Measurements from ENCODE around the gene GRID2IP.
"Not testable (repeated sequence)": the region's sequence is repeated elsewhere in the genome, so short reads cannot be mapped to it uniquely, and the experiment has no call there.

The GRID2IP gene

DNA sequence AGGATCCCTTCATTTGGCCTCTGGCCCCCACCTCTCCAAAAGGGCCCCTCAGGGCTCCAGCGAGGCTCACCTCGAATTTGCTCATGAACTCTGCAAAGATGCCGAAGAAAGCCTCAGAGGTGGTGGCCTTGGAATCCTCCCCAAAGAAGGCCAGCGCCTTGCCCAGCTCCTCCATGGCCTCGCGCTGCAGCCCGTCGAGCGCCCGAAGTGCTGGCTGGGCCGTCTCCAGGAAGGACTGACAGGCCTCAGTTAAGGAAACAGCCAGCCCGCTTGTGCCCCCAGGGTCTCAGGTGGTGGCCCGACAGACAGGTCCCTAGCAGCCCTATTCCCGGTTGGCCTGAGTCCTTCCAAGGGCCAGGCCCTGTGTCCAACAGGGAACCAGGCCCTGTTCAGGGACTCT, 53.3 kb downstream of the GRID2IP start:
- intact Hi-C loops (cut with DNase I), result no loop called here
- no peak for DNase-seq

GRCh38 chr7:6497637-6497905, 53.7 kb downstream of the GRID2IP start:
- DNase-seq, result no peak
- intact Hi-C loops (cut with DNase I), result no loop called here

DNA sequence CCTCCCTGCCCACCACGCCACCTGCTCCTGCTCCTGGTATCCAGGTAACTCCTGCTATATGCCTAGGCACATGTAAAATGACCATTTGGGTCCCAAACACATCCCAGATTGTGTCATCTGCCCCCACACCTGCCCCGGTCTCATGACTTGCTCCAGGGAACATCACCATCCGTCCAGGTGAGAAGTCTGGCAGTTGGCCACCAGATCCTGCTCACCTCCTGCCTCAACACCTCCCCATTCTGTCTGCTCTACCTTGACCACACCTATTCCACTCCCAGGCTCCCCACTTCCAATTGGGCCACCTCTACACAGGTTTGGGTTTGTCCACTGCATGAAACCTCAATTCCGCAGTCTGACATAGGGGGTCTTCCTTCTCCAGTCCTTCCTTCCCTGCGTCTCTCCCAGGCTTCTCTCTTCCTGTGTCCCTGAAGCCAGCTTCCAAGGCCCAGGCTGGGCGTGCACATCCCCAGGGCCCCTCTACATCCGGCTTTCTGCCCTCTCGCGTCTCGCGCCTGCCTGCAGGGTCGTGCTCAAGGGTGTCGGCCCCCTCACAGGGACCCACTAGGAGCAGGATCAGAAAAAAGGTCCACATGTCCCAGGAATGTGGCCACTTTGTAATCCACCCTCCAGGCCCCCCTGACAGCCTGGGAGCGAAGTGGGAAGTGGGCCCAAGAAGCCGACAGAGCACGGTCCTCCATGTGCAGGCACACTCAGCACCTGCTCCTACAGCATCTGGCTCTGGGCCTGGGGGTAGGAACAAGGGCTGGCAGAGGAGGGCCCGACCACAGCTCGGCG, 54.2 kb downstream of the GRID2IP start:
- intact Hi-C loops (cut with DNase I), result no loop called here
- DNase-seq, result no peak

DNA sequence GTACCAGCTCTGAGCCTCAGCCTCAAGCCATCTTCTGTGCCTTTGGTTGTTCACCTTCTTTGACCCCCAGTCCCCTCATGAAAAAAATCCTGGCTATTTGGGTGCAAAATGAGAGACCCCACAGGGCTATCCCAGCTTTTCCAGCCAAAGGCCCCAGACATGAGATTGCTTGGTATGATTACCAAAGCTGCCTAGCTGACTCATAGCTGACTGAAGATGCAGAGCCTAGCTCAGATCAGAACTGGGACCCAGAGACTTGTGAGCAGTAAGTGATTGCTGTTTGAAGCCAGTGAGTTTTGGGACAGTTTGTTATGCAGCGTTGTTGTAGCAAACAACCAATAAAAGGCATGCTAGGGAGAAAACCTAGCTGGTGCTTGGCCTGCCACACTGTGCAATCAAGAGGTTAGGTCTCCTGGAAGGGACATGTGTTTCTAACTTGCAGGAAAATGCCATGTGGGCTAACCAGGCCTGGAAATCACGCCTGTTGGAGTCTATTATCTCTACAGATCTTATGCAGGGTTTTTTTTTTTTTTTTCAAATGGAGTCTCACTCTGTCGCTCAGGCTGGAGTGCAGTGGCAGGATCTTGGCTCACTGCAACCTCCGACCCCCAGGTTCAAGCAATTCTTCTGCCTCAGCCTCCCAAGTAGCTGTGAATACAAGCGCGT, 55.5 kb downstream of the GRID2IP start:
- no peak for DNase-seq
- intact Hi-C loops (cut with DNase I), result no loop called here

DNA sequence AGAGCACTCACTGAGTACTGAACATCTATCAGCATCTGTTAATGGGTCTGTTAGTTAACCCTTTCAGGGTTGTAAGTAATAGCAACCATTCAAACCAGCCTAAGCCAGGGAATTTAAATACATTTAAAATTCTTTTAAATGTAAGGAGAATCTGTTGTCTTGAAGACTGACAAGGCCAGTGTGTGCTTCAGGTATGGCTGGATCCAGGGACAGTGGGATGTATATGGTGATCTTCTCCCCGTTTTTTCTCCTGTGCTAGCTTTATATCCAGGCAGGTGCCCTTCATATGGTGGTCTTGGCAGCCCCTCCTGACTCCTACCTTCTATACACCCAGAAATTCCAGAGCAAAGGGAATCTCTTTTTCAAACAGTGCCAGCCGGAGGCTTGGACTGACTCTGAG, 56.9 kb downstream of the GRID2IP start:
- DNase-seq, result no peak
- intact Hi-C loops (cut with DNase I), result no loop called here

DNA sequence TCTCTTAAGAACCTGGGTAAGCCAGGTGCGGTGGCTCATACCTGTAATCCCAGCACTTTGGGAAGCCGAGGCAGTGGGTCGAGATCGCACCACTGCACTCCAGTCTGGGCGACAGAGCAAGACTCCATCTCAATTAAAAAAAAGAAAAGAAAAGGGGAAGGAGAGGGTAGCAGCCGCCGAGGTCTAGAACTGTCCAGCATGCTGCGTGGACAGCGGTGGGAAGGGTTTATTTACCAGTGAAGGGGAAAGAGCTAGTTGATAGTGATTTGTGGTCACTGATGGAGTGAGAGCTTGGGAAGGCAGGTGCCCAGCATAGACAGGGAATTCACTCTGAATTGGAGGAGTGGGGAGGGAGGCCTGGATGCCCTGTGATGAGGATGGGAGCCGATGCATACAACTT, 60.1 kb downstream of the GRID2IP start:
- intact Hi-C loops (cut with DNase I), result no loop called here
- DNase-seq, result no peak

DNA sequence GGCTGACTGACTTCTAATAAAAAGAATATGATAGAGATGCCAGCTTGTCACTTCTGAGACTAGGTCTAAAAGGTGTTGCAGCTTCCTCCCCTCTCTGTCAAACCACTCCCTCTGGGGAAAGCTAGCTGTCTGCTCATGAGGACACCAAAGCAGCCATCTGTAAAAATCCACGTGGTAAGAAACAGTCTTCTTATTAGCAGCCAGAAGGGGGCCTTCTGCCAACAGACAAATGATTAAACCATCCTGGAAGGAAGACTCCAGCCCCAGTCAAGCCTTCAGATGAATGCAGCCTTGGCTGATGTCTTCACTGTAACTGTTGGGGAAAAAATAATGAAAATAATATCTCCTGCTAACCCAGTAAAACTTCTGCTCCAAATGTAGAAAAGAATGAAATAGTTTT, 61.6 kb downstream of the GRID2IP start:
- DNase-seq, result no peak
- intact Hi-C loops (cut with DNase I), result no loop called here

DNA sequence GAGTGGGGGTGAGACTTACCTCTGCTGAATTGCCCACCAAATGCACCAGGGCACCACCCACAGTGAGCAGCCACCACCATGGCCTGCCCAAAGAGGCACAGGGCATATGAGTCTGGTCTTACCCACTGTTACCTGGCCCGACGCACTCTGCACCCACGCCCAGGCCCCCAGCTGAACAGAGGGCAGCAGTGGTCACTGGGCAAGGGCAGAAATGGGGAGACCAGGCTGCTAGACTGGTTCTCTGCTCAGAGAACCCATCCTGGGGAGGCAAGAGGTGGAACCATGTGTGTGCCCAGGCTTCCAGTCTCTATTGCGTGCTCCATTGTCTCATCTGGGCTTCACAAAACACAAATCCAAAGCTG, 64.1 kb downstream of the GRID2IP start:
- no peak for DNase-seq

DNA sequence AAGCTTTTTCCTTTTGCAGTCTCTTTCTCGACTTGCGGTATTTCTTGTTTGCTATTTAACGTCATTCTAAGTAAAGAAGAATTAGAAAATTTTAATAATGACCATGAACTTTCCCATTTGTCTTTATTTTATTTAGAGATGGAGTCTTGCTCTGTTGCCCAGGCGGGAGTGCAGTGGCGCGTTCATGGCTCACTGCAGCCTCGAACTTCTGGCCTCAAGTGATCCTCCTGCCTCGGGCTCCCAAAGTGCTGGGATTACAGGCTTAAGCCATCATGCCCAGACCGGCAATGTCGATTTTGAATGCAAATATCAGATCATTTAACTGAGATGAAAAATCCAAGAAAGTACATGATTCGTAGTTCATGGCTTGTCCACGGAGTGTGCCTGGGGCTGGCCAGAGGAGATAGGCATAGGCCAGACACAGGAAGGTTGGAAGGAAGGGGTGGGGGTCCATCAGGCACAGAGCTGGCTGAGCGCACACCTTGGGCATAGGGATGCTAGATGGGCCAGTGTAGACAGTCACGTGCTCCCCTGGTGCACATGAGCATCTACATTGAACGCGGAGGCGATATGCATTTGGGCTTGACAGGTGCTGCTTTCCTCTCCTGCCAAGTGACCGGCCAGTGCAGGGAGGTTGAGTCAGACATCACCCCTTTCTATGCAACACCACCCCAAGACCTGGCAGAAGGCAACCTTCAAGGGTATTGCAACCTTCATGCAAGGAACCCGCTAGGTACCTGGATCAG, 64.7 kb downstream of the GRID2IP start:
- intact Hi-C loops (cut with DNase I), result no loop called here
- DNase-seq, result no peak

More for the DNA sequence above, 64.1 kb downstream of the GRID2IP start:
- intact Hi-C loops (cut with DNase I), result no loop called here

DNA sequence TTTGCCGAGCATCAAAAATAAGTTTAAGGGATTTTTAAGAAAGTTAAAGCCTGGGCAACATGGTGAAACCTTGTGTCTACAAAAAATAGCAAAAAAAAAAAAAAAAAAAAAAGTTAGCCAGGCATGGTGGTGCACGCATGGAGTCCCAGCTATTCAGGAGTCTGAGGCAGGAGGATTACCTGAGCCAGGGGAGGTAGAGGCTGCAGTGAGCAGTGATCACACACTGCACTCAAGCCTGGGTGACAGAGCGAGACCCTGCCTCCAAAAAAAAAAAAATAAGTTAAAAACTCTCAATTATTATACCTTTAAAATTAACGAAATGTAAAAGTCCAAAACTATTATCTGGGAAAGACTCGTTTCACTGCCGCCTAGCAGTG, 68.5 kb downstream of the GRID2IP start:
- intact Hi-C loops (cut with DNase I), result no loop called here
- DNase-seq, result no peak

DNA sequence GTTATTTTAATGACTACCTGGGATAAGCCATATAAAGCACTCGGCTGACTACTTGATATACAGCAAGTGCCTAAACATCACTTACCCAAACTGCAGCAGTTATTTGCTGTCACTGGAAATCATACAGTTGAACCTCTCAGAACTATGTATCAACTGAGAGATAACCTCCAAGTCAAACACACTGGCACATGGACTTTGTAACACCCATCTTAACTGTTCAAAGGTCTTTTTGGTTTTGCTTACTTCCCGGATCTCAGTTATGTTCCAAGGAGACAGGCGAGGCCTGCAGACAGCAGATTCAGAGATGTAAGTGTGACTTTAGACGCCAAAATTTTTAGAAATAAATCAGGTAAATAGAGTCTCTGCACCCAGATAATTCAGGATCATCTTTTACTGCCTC, 69.0 kb downstream of the GRID2IP start:
- DNase-seq, result no peak
- intact Hi-C loops (cut with DNase I), result no loop called here

DNA sequence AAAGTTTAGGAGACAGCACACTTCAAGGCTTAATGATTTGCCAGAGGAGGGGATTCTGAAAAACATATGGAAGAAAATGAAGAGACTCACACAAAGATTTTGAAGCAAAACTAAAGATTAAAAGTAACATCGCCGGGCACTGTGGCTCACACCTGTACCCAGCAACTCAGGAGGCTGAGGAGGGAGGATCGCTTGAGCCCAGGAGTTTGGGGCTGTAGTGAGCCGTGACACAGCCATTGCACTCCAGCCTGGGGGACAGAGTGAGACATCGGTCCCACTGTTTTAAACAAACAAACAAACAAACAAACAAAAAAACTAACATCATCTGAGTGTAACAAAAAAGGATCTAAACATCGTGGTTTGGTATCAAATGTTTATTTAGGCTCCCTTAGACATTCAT, 69.8 kb downstream of the GRID2IP start:
- intact Hi-C loops (cut with DNase I), result no loop called here
- DNase-seq, result no peak

- no peak for DNase-seq
- intact Hi-C loops (cut with DNase I), result no loop called here
Observed at GRCh38 chr7:6480323-6480660, 71.0 kb downstream of the GRID2IP start.

GRCh38 chr7:6479067-6479466, 72.2 kb downstream of the GRID2IP start:
- DNase-seq, result no peak
- intact Hi-C loops (cut with DNase I), result no loop called here

DNA sequence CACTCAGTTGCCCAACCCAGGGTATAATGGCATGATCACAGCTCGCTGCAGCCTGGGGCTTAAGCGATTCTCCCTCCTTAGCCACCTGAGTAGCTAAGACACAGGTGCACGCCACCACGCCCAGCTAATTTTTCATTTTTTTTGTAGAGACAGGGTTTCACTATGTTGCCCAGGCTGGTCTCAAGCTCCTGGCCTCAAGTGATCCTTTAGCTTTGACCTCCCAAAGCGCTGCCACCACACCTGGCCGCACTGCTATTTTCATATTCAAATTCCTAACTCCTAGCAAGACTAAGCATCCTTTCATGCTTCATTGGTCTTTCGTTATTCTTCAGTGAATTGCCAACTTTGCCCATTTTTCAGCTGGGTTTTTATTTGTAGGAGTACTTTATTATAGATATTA, 73.1 kb downstream of the GRID2IP start:
- intact Hi-C loops (cut with DNase I), result no loop called here
- no peak for DNase-seq

DNA sequence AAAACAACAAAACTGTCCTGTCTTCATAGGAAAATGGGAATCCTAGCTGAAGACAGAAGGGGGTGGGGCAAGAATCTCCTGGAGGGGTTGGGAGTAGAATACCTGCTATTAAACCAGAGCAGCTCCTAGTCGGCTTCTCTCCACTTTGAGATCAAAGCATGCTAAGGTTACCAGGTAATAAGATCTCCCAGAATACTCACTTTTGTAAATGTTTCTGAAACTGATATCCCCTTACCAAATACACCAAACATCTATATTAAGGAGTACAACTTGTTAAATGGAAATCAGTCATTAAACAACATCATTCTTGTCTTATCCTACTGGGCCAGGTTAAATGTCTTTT, 74.0 kb downstream of the GRID2IP start:
- intact Hi-C loops (cut with DNase I), result no loop called here

DNA sequence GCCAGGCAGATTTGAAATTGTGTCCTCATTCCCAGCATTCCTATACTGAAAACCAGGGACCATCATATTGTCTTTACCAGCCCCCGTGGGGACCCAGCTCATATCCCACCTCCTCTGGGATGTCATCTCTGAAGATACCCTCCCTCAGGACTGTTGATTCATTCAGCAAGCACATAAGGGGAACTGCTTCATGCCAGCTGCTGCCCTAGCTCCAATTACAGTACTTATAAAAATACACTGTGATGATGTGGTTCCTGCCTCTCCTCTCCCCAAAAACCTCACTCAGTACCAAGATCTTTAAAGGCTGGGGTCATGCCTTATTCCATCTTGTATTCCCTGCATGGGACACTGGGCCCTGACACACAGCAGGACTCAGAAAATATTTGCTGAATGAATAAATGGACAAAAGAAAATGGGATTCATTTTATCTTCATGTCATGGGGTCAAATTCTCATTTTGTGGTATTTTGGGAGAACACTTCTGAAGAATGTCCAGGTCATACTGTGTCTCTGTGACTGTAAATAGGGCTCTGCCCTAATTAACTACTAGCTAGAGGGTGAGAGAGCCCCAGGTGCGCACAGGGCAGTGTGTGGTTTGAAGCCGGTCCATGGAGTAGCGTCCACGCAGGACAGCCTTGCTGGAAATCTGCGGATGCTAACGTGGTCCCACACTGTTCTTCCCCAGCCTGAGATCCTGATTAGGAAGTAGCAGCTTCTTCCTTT, 74.5 kb downstream of the GRID2IP start:
- DNase-seq, result peak in 1 of 42 donors; percentile 9
- intact Hi-C loops (cut with DNase I), result no loop called here

More for the DNA sequence above, 74.0 kb downstream of the GRID2IP start:
- no peak for DNase-seq

DNA sequence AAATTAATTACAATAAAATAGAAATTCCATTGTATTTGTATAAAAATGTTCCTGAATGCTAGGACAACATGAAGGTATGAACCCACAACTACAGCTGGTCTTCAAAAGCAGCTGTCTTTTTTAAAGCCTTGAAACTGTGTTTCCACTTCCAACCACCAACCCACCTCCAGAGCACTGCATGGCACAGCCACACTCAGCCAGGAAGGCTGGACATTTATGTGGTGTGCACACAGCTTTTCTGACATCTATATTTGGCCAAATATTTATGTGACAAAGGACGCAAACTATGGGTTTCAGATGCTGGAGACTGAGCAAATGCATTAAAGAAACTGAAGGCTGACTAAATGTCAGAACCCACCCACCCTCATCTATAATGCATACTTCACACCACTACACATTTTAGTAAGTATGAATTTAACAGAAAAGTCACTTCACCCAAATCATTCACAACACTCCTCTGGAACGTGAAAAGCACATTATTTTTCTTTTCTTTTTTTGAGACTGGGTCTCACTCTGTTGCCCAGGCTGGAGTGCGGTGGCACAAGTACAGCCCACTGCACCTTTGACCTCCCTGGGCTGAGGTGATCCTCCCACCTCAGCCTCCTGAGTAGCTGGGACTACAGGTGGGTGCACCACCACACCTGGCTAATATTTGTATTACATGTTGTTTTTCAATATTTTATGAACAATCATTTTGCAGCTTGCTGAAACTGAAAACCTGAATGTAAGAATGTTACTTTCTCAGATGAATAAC, 75.7 kb downstream of the GRID2IP start:
- intact Hi-C loops (cut with DNase I), result no loop called here
- no peak for DNase-seq

- DNase-seq, result no peak
- intact Hi-C loops (cut with DNase I), result no loop called here
Observed at GRCh38 chr7:6465862-6466261, 85.4 kb downstream of the GRID2IP start.

GRCh38 chr7:6463609-6464008, 87.7 kb downstream of the GRID2IP start:
- intact Hi-C loops (cut with DNase I), result not testable (repeated sequence)

More at GRCh38 chr7:6463609-6464008, 87.7 kb downstream of the GRID2IP start:
- DNase-seq, result not testable (repeated sequence)

Measured in head of caudate nucleus (tissue), 42 donors.